ENCODE measurements around the gene VCPKMT.

DNA sequence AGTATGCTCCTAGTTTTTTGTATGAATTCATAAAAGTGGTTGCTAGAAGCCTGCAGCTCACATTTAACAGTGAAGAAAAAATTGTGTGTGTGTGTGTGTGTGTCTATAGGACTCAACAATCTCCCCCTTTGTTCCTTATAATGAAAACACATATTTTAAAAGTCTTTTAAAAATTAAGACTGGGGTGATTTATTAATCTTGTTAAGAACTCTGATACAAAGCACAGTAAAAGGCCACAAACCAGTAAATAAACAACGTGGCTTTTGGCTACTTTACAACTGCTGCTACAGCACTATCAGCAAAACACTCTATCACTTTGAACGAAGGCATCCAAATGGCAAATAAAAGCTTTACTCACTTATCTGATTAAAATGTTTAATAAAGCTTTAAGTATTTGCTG, 594 bp upstream of the VCPKMT start:
- TF ChIP-seq, protein P1, sequence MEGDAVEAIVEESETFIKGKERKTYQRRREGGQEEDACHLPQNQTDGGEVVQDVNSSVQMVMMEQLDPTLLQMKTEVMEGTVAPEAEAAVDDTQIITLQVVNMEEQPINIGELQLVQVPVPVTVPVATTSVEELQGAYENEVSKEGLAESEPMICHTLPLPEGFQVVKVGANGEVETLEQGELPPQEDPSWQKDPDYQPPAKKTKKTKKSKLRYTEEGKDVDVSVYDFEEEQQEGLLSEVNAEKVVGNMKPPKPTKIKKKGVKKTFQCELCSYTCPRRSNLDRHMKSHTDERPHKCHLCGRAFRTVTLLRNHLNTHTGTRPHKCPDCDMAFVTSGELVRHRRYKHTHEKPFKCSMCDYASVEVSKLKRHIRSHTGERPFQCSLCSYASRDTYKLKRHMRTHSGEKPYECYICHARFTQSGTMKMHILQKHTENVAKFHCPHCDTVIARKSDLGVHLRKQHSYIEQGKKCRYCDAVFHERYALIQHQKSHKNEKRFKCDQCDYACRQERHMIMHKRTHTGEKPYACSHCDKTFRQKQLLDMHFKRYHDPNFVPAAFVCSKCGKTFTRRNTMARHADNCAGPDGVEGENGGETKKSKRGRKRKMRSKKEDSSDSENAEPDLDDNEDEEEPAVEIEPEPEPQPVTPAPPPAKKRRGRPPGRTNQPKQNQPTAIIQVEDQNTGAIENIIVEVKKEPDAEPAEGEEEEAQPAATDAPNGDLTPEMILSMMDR (conservative IDR thresholded peaks at IDR 0.05; ENCODE audit: low read length) = no peak
- no peak for TF ChIP-seq EZH2phosphoT487 (IDR thresholded peaks at IDR 0.05; ENCODE audit: borderline replicate concordance, low read depth, low read length)

Measured in OCI-LY7 (cell line).